Stimulated activated CD8-positive, alpha-beta memory T cell treated with anti-CD3 and anti-CD28 coated beads, Interleukin-7, amount 100 ng/mL, for 24 hours (primary cell): ENCODE data around the gene TTC36.
"Not testable (repeated sequence)": the region's sequence is repeated elsewhere in the genome, so short reads cannot be mapped to it uniquely, and the experiment has no call there.

Experiments
- DNase-seq: peaks from one replicate; pipeline ENCODE4 v3.0.0-alpha.2; 2020; ENCODE audit warnings: low read depth

TTC36 gene

GRCh38 chr11:118532852-118533768, 5.8 kb downstream of the TTC36 start:
- no peak for DNase-seq

DNA sequence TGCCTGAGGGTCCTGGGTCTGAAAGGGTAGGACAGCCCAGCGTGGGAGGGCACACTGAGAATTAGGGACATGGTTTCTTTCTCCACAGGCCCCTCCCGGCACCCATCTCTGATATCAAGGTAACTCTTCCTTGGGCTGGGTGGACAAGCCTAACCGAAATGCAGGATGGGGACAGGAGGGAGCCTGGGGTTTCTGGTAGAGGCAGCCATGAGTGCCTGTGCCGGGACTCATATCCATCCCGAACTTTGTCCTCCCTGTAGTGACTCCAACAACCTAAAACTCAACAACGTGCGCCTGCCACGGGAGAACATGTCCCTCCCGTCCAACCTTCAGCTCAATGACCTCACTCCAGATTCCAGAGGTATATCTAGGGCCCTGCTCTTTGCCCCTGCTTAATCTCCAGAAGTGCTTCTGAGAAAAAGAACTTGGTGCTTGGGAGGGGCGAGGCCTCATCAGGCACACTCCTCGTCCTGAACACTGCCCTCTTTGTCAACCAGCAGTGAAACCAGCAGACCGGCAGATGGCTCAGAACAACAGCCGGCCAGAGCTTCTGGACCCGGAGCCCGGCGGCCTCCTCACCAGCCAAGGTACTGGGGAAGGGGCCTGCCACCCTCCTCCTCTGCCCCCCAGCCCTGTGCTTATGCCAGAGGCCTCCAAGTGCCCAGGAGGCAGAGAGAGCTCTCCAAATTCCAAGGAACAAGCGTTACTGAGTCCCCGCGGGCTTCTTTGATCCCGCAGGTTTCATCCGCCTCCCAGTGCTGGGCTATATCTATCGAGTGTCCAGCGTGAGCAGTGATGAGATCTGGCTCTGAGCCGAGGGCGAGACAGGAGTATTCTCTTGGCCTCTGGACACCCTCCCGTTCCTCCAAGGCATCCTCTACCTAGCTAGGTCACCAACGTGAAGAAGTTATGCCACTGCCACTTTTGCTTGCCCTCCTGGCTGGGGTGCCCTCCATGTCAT, 6.8 kb downstream of the TTC36 start:
- DNase-seq: no peak

- no peak for DNase-seq
These were observed 8.0 kb downstream of the TTC36 start for GRCh38 chr11:118535261-118535660.

- no peak for DNase-seq
These were observed 9.5 kb downstream of the TTC36 start for GRCh38 chr11:118536726-118537125.

DNA sequence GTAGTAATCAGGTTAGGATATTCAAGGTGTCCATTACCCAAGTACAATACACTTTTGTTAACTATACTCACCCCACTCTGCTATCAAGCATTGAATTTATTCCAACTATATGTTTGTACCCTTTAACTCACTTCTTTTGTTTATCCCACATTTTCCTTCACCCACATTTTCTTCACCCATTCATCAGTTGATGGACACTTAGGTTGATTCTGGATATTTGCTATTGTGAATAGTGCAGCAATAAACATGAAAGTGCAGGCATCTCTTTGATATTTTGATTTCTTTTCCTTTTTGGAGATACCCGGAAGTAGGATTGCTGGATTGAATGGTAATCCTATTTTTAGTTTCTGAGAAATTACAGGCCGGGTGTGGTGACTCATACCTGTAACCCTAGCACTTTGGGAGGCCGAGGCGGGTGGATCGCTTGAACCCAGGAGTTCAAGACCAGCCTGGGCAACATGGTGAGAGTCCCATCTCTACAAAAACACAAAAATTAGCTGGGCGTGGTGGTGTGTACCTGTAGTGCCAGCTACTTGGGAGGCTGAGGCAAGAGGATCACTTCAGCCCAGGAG, 10.2 kb downstream of the TTC36 start:
- DNase-seq: no peak

DNA sequence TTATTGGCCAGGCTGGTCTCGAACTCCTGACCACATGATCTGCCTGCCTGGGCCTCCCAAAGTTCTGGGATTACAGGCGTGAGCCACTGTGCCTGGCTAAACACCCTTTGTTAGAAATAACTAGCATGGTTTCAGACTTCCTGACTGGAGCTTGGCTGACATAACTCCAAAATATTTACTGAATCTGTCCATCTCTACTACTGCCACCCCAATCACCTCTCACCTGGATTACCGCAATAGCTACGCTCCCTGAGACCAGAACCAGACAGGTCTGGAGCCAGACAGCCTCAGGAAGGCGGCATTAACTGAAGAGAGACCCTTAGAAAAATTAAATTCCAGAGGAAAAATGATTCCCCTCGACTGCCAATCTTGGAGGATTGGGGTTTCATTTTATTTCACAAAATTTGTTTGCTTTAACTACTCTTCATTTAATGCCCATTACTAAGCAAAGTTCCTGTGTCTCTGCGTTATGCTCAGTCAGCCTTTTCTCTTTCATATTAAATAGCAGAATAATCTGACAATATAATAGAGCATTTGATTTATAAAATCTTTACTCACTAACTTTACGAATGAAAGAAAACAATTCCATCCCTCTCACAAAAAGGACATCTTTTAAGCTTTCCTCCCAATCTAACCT, 16.9 kb downstream of the TTC36 start:
- no peak for DNase-seq

DNA sequence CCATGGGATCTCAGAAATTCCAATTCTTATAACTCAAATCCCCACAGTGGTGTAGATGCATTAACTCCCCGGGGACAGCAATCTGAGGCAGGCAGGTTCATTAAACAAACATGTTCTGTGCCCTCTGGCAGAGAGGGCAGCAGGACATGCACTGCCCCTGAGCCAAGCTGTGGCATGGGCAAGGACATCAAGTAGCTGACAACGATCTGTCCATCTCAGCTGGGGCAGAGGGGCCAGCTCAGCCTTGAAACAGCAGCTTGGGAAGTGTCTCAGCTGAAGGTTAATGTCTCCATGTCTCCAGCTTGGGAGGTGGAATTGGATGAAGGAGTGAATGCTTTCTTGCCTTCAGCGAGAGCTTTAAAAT, 17.4 kb downstream of the TTC36 start:
- no peak for DNase-seq

DNA sequence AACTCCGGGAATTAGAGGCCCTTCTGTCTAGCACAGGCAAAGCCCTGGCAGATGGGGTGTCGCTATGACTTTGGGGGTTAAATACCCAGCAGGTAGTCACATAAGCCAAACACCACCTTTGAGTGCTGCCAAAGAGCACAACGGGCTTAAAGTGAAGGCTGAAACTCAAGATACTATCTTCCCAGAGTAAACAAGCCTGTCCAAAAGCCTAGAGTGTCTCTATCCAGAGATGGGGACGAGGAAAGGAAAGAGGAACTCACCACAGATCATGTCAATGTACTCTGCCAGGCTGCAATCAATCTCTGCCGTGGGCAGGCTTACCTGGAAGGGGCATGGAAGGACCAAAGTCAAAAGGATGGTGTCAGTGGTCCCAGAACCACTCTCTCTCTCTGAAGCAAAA, 18.3 kb downstream of the TTC36 start:
- DNase-seq: no peak

DNA sequence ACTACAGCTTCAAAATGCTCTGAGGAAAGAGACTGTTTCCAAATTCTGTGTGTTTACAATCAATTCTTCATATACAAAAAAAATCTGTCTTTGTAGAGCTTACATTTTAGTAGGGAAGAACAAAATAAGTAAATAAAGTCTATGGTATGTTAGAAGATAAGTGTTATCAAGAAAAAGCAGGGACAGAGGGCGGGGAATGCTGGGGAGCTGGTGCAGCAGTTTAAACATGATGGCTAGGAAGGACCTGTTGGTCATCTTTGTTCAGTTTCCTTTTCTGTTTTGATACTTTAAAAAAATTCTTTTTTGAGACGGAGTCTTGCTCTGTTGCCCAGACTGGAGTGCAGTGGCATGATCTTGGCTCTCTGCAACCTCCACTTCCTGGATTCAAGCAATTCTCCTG, 19.9 kb downstream of the TTC36 start:
- DNase-seq: no peak

- no peak for DNase-seq
These were observed 25.1 kb downstream of the TTC36 start for GRCh38 chr11:118552341-118552740.

DNA sequence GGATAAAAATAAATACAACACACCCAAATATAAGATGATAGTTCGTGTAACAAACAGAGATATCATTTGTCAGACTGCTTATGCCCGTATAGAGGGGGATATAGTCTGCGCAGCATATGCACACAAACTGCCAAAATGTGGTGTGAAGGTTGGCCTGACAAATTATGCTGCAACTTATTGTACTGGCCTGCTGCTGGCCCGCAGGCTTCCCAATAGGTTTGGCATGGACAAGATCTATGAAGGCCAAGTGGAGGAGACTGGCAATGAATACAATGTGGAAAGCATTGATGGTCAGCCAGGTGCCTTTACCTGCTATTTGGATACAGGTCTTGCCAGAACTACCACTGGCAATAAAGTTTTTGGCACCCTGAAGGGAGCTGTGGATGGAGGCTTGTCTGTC, 33.5 kb downstream of the TTC36 start:
- DNase-seq: no peak

- DNase-seq: no peak
These were observed 37.8 kb downstream of the TTC36 start for GRCh38 chr11:118565051-118565450.

GRCh38 chr11:118569670-118570069, 42.4 kb downstream of the TTC36 start:
- DNase-seq: no peak

- DNase-seq: no peak
These were observed 43.5 kb downstream of the TTC36 start for GRCh38 chr11:118570787-118571186.

DNA sequence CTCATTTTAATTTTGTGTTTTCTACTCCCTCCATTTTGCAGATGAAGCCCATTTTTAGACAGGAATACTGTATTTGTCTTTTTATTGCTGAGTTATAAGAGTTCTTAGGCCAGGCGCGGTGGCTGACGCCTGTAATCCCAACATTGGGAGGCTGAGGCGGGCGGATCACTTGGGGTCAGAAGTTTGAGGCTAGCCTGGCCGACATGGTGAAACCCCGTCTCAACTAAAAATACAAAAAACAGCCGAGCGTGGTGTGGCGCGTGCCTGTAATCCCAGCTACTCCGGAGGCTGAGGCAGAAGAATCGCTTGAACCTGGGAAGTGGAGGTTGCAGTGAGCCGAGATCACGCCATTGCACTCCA, 44.4 kb downstream of the TTC36 start:
- not testable (repeated sequence) for DNase-seq

DNA sequence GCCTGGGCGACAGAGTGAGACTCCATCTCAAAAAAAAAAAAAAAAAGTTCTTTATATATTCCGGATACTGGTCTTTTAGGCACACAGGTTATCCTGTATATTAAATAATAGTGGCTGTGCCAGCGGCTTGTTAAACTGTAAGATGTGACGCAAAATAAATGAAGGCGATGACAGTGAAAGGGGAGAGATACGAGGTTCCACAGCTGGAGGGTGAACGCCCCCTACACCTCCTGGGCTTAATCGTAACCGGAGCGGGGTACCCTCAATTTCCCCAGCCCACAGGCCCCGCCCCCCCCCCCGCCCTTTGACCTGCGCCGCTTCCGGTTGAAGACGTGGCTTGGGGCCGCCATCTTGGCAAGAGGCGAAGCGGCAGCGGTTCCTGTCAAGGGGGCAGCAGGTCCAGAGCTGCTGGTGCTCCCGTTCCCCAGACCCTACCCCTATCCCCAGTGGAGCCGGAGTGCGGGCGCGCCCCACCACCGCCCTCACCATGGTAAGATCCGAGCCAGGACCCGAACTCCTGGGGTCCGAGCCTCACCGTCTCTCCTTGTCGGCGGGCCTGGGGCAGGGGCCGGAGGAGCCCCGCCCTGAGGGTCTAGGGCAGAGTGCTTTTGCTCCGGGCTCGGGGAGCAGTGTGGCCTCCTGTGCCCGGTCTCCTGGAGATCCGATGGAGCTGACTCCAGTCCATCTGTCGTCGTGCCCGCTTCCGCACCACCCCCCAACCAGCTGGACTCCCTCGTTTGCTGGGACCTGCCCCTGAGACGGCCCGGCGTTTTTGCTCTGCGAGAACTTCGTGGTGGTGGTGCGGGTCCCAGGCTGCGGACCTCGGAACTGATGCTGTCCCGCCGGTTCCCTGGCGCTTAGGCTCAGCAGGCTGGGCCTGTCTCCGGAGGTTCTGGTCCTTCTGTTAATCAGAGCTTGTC, 45.0 kb downstream of the TTC36 start, which contains the start of gene ARCN1:
Gene ARCN1 (plus strand): TSS at position 349 of the 920 bp plus-strand sequence. CDS start 139 bp downstream, at position 488.
- DNase-seq: peak; percentile 47

DNA sequence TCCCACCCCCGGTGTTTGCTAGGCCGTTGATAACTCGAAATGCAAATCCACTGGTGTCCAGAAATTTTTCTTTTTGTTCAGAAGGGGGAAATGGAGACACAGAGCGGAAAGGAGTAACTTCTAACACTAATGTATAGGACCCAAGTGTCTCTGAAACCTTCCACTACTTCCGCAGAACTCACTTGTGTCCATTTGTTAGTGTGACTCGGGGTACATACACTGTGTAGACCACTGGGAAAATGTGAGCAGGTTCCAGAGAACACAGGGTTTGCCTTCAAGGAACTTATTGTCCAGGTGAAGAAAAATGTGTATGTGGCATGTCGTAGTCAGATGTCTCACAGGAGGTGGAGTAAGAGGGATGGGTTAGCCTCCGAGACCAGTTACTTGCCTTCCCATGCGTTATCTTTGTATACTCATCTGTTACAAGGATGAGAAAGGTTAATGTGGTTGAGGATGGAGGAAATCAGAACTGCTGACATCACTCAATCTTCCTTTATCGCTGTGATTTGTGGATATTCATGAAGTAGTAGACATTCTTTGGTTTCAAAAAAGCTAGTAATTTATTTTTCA, 45.8 kb downstream of the TTC36 start:
- no peak for DNase-seq

DNA sequence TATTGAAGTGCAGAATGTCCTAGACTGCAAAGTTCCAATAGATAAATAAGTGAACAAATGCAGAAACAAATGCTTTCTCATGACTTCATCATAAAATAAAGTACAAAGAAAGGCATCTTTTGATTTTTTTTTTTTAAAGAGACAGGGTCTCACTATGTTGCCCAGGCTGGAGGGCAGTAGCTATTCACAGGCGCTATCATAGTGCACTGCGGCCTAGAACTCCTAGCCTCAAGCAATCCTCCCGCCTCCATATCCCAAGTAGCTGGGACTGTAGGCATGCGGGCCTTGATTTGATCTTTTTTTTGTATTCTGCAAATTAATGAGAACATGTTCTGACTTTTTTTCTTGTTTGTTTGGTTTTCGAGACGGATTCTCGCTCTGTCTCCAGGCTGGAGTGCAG, 47.4 kb downstream of the TTC36 start:
- DNase-seq: no peak

DNA sequence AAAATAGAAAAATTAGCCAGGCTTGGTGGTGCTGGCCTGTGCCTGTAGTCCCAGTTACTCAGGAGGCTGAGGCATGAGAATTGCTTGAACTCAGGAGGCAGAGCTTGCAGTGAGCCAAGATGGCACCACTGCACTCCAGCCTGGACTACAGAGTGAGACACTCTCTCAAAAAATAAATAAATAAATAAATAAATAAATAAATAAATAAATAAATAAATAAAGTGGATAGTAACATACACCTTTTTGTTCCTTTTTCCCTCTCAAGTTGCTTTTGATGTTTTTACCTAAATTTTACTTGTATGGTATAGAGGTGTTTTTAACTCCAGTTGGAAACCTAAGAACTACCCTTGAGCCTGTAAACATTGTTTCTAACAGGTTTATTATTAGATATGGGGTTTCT, 50.7 kb downstream of the TTC36 start:
- not testable (repeated sequence) for DNase-seq
